Stimulated activated CD8-positive, alpha-beta memory T cell treated with anti-CD3 and anti-CD28 coated beads, Interleukin-2, amount 100 ng/mL, for 1 hour (primary cell): Measurements from ENCODE around the gene RINL.
A peak's percentile ranks its signal among the peaks of the same experiment; 100 is the strongest.
"Not testable (repeated sequence)": the region's sequence is repeated elsewhere in the genome, so short reads cannot be mapped to it uniquely, and the experiment has no call there.

Experiments used
- DNase-seq, 2 donors: peaks; one replicate each; pipeline ENCODE4 v3.0.0-alpha.2; 2020; ENCODE audit warnings: low read depth in 2 of 2

Gene RINL

DNA sequence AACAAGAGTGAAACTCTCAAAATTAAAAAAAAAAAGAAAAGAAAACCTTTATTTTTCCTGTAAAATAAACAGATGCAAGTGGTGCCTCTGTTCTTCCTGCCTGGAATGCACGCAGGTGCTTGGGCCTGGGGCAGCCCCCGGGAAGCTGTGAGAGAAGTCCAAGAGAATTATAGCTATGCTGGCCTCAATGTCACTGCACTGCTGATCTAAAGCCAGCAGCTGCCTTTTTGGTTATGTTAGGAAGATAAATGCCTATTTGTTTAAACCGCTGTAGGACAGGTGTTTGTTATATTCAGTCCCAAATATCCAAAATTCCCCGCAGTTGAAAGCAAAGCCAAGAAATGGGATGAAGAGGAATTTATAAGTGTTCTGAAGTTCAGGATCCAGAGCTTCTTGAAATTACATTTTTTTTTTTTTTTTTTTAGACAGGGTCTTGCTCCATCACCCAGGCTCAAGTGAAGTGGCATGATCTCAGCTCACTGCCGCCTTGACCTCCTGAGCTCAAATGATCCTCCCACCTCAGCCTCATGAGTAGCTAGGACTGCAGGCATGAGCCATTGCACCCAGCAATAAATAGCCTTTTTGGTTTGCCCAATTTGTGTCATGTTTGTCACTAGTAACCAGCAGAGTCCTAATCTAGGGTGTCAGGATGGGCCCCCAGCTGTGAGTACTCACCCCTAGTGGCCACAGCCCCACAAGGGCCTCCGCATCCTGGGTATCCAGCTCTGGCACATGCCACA is 2.2 kb downstream of the RINL start:
- no peak for DNase-seq

DNA sequence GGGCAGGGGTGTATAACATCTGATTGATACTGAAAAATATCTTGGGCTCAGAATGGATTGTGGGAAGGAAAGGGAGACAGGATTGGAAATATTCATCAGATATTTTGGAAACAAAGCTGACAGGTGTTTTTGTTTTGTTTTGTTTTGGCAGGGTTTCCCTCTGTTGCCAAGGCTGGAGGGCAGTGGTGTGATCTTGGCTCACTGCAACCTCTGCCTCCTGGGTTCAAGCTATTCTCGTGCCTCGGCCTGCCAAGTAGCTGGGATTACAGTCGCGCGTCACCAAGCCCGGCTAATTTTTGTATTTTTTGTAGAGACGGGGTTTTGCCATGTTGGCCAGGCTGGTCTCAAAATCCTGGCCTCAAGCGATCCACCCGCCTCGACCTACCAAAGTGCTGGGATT is 4.7 kb downstream of the RINL start:
- DNase-seq, result not testable (repeated sequence)

- DNase-seq, result no peak
These were observed 7.5 kb downstream of the RINL start for GRCh38 chr19:38870612-38871011.

- DNase-seq, result peak; percentile 84 to 88
These were observed 8.1 kb downstream of the RINL start for GRCh38 chr19:38869836-38870607.

- no peak for DNase-seq
These were observed 8.8 kb downstream of the RINL start for GRCh38 chr19:38869160-38869835.

DNA sequence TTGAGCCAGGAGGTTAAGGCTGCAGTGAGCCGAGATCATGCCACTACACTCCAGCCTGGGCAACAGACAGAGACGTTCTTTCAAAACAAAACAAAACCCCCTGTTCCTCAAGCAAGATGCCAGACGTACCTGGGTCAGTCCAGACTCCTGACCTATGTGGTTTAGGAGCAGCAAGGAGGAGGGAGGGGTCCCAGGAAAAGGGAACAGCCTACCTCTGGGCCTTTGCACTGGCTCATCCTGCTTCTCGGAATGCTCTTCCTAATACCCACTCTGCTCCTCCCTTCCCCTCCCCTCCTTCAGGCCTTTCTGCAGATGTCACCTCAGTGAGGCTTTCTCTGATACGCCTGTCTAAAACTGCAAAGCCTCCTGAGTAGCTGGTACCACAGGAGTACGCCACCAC is 9.5 kb downstream of the RINL start:
- no peak for DNase-seq

DNA sequence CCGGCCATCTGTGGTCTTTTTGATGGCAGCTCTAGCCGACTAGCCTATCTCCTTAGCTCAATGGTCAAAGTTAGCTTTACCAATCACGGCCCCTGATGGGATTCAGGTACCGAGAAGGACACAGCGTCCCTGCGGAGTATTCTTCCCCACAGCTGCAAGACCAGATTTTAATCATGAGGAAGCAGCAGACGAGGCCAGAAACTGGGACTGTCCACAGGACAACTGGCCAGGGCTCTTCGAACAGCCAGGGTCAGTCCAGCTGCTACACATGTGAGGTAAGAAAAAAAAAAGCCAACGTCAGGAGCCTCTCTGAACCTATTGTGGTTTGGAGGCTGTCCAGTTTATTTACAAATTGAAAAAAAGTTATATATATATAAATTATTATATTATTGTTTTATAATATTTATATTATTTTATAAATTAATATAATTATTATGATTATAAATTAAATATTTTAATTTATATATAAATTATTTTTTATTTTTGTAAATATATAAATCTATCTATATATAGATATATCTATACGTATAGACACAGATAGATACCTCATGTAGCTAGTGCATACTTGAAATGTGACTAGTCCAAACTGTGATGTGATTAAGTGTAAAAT is 10.8 kb downstream of the RINL start:
- DNase-seq, result no peak

GRCh38 chr19:38862321-38863059 is 15.6 kb downstream of the RINL start:
- DNase-seq, result no peak

- DNase-seq, result no peak
These were observed 16.7 kb downstream of the RINL start for GRCh38 chr19:38861368-38861767.

- not testable (repeated sequence) for DNase-seq
These were observed 18.4 kb downstream of the RINL start for GRCh38 chr19:38859631-38860204.

DNA sequence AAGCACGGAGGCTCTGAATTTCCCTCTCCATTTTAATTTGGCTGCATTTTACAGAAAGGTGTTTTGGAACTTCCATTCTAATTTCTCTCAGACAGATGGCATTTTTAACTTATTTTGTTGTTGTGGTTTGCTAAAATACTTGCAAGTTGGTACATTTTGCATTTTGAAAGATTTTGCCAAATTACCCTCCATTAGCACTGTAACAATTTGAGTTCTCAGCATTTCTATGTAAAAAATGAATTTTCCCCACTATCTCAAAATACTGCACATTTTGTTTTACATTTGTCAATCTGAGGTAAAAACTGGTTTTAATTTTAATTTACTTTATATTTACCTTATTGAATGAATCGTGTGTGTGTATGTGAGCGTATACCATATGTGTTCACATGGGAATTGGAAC is 21.3 kb downstream of the RINL start:
- DNase-seq, result no peak

DNA sequence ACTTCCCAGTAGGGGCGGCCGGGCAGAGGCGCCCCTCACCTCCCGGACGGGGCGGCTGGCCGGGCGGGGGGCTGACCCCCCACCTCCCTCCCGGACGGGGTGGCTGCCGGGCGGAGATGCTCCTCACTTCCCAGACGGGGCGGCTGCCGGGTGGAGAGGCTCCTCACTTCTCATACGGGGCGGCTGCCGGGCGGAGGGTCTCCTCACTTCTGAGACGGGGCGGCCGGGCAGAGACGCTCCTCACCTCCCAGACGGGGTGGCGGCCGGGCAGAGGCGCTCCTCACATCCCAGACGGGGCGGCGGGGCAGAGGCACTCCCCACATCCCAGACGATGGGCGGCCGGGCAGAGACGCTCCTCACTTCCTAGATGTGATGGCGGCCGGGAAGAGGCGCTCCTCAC is 22.3 kb downstream of the RINL start:
- DNase-seq, result not testable (repeated sequence)

DNA sequence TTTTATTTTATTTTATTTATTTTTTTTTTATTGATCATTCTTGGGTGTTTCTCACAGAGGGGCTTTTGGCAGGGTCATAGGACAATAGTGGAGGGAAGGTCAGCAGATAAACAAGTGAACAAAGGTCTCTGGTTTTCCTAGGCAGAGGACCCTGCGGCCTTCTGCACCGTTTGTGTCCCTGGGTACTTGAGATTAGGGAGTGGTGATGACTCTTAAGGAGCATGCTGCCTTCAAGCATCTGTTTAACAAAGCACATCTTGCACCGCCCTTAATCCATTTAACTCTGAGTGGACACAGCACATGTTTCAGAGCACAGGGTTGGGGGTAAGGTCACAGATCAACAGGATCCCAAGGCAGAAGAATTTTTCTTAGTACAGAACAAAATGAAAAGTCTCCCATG is 23.1 kb downstream of the RINL start:
- DNase-seq, result not testable (repeated sequence)

GRCh38 chr19:38853214-38853613 is 24.9 kb downstream of the RINL start:
- no peak for DNase-seq

GRCh38 chr19:38852231-38853044 is 25.6 kb downstream of the RINL start:
- no peak for DNase-seq

- peak; percentile 72 to 86 for DNase-seq
These were observed 26.3 kb downstream of the RINL start for GRCh38 chr19:38851622-38852230.

- no peak for DNase-seq
These were observed 27.0 kb downstream of the RINL start for GRCh38 chr19:38850976-38851621.

DNA sequence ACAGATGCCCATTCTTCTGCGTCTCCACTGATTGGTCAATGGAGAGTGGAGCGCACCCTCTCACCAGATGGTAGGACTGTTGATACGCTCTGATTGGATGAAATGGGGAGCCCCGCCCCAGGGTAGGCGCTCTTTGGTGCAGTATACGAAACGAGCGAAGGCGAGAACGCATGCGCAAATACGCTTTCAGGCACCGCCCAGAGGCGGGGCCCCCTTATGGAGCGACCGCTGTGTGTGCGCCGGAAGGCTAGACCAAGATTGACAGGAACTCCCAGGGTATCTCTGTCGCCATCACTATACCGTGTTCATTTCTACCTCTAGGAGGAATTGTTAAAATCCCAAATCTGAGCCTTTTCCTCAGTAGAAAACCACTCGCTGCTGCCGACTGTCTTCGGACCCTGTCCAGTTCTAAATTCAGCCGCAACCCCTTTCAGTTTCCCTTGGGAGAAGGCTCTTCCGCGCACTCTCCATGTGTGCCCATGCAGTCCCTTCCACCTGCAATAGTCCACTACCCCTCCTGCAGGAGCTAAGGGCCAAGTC is 27.6 kb downstream of the RINL start:
- peak in 1 of 2 donors; percentile 97 for DNase-seq

DNA sequence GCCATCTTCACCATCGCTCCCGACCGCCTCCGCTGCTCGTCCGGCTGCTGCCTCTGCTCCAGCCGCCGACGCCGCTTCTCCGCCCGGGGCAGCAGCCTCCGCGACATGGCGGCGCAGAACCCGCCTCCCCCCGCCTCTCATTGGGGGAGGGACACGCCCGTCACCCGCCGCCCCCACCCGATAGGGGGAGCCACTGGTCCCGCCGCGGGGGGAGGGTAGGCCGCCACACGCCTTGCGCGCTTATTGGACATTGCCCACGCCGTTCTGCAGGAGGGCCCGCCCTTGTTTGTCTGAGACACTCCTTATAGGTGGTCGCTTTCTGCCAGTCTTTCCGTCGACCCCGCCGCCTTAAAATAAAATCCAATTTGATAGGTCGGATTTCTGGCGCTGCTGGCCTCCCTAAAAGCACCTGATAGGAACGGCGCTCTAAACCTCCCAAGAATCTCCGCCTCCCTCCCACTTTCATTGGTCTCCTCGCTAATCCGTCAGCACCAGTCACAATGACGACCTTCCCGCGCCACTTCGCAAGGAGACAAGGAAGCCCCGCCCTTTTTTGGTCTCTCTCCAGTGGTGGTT is 28.1 kb downstream of the RINL start, which contains the start of gene HNRNPL:
Gene HNRNPL, minus strand, starts transcription at position 127 of the 576 bp plus-strand sequence. Its CDS starts 20 bp downstream, at position 107.
- peak; percentile 98 to 99 for DNase-seq
